Measurements from ENCODE around the gene ANTXR1. TPM values are rescaled to one million over a fixed set of nuclear protein-coding genes. Genes with fewer than 3 reads are reported as not detected.

Gene ANTXR1
- polyA plus RNA-seq, 1 donor (not counting 4 experiments of a cell fraction or from before 2014, with no cell fraction given) = 20.4 TPM

DNA sequence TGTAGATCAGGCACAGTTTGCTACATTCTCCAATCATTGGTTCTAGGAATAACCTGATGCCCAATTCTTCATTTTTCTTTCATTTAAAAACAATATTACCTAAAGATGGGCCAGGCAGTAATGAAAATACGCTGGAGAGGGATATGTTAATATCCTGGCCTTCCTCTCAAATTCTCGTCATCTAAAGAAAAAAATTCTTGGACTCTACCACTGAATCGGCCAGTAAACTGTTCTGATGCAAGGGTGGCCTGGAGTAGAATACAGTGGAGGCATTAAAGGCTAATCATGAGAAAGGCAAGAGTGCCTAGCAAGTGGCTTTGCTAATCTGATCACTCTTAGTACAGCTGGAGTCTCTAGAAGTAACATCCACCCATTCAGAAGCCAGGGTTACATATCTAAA is 157.7 kb downstream of the ANTXR1 start:
- TF ChIP-seq EZH2 (IDR thresholded peaks at IDR 0.05; ENCODE audit: low read length) (no peak), CTCF (optimal IDR thresholded peaks at IDR 0.05 in 1 of 3, IDR thresholded peaks at IDR 0.05 in 1 of 3, conservative IDR thresholded peaks at IDR 0.05 in 1 of 3; ENCODE audit: extremely low read depth in 1 of 3, insufficient read depth in 2 of 3, low read length in 3 of 3) (no peak)
- Histone ChIP-seq H3K27ac (ENCODE audit: control insufficient read depth, insufficient read depth, low read length) (no peak overlapping the region), H3K79me2 (ENCODE audit: control insufficient read depth, insufficient read depth, low read length) (no peaks in the 10 kb centered on the region), H3K27me3 (ENCODE audit: control insufficient read depth, extremely low read depth, insufficient read depth, low read length) (no peaks in the 10 kb centered on the region), H3K4me3 (ENCODE audit: control insufficient read depth in 2 of 3, extremely low read depth in 1 of 3, insufficient read depth in 2 of 3, low read depth in 1 of 3, low read length in 3 of 3) (no peak overlapping the region), H4K20me1 (ENCODE audit: control insufficient read depth, extremely low read depth, insufficient read depth, low read length) (no peaks in the 10 kb centered on the region), H3K9ac (ENCODE audit: control insufficient read depth, extremely low read depth, insufficient read depth, low read length) (no peak overlapping the region), H3K36me3 (ENCODE audit: control insufficient read depth in 2 of 2, extremely low read depth in 1 of 2, insufficient read depth in 2 of 2, low read length in 2 of 2) (no peaks in the 10 kb centered on the region), H3K4me2 (ENCODE audit: control insufficient read depth, extremely low read depth, insufficient read depth, low read depth, low read length) (no peak overlapping the region), H3K4me1 (ENCODE audit: control insufficient read depth, extremely low read depth, insufficient read depth, low read length) (peaks cover 3% of the 10 kb centered on the region), H3K9me3 (ENCODE audit: control insufficient read depth, low read depth, low read length) (no peaks in the 10 kb centered on the region), H2AFZ (ENCODE audit: control insufficient read depth, low read length) (no peak overlapping the region), H3K9me1 (ENCODE audit: control insufficient read depth, extremely low read depth, insufficient read depth, low read length) (no peaks in the 10 kb centered on the region)
- DNase-seq (ENCODE audit: low read depth, low spot score) = no peak
- no peak for FAIRE-seq
- dilution Hi-C loops (cut with MboI; ENCODE audit: extremely low pct_ligation_motif_present, low sequenced_read_pairs) = no loop called here

DNA sequence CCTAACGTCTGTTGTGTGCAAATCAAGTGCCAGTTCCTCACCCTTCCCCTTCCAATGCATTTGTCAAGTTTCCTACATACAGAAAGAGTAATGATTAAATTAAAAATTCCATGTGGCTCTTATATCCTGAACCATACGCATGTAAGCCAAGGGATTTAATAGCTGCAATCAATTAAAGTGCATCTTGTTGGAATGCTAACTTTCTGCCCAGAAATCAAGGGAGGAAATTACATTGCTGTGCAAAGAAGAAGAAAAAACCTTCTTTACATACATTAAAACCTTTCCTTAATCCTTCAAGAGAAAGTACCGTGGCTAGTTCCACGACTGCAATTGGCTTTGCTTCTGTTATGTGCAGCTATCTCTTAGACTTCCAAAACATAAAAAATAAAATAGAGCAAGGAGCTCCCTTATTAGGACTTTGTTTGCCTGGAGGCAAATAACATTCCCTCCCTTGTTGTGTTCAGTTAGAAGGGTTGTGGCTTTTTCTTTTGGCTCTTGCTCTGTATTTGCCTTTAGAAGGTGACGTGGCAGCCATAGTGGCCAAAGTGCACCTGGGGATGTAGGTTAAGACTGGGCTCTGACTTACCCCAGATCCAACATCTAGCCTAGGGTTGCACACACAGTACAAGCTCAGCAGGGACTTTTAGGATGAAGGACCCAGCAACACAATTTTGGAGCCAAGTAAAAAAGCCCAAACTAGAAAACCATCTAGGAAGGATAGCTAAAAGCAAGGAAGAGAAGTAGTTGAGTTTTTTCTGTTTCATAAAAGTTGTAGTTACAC is 158.3 kb downstream of the ANTXR1 start:
- no peaks in the 10 kb centered on the region for H4K20me1 ChIP-seq (ENCODE audit: control insufficient read depth, extremely low read depth, insufficient read depth, low read length)
- H3K9me3 ChIP-seq (ENCODE audit: control insufficient read depth, low read depth, low read length) = no peaks in the 10 kb centered on the region
- H3K27me3 ChIP-seq (ENCODE audit: control insufficient read depth, extremely low read depth, insufficient read depth, low read length) = no peaks in the 10 kb centered on the region
- H3K79me2 ChIP-seq (ENCODE audit: control insufficient read depth, insufficient read depth, low read length) = no peaks in the 10 kb centered on the region
- dilution Hi-C loops (cut with MboI; ENCODE audit: extremely low pct_ligation_motif_present, low sequenced_read_pairs) = no loop called here
- no peak overlapping the region for H3K4me2 ChIP-seq (ENCODE audit: control insufficient read depth, extremely low read depth, insufficient read depth, low read depth, low read length)
- FAIRE-seq (no peak), DNase-seq (ENCODE audit: low read depth, low spot score) (no peak)
- H3K9me1 ChIP-seq (ENCODE audit: control insufficient read depth, extremely low read depth, insufficient read depth, low read length) = no peaks in the 10 kb centered on the region
- peaks cover 3% of the 10 kb centered on the region for H3K4me1 ChIP-seq (ENCODE audit: control insufficient read depth, extremely low read depth, insufficient read depth, low read length)
- no peaks in the 10 kb centered on the region for H3K36me3 ChIP-seq (ENCODE audit: control insufficient read depth in 2 of 2, extremely low read depth in 1 of 2, insufficient read depth in 2 of 2, low read length in 2 of 2)
- no peak overlapping the region for H3K27ac ChIP-seq (ENCODE audit: control insufficient read depth, insufficient read depth, low read length)
- H3K4me3 ChIP-seq (ENCODE audit: control insufficient read depth in 2 of 3, extremely low read depth in 1 of 3, insufficient read depth in 2 of 3, low read depth in 1 of 3, low read length in 3 of 3) = no peak overlapping the region
- H3K9ac ChIP-seq (ENCODE audit: control insufficient read depth, extremely low read depth, insufficient read depth, low read length) = no peak overlapping the region
- no peak overlapping the region for H2AFZ ChIP-seq (ENCODE audit: control insufficient read depth, low read length)
- TF ChIP-seq CTCF (optimal IDR thresholded peaks at IDR 0.05 in 1 of 3, IDR thresholded peaks at IDR 0.05 in 1 of 3, conservative IDR thresholded peaks at IDR 0.05 in 1 of 3; ENCODE audit: extremely low read depth in 1 of 3, insufficient read depth in 2 of 3, low read length in 3 of 3) (no peak), EZH2 (IDR thresholded peaks at IDR 0.05; ENCODE audit: low read length) (no peak)

Data from keratinocyte (primary cell).